B cell (primary cell): Measurements from ENCODE around the gene SH3D19. TPM values are rescaled to one million over a fixed set of nuclear protein-coding genes. Genes with fewer than 3 reads are reported as not detected.

Experiments
- ATAC-seq: fragments of 200-7000 bp; cut with Tn5 transposase; one replicate; pipeline ENCODE4 v1.10.0; 2021; ENCODE audit warnings: low read depth, mild to moderate bottlenecking, moderate number of reproducible peaks, moderate library complexity
- CTCF ChIA-PET: fragments of 350-600 bp; sonication (Branson Sonifier 250); formaldehyde crosslinking; loops from one replicate; lab custom pipeline; 2021; ENCODE audit warnings: antibody characterized with exemption, inconsistent platforms; lab: Charles Lee
- POLR2A ChIA-PET: fragments of 350-600 bp; sonication (Branson Sonifier 250); formaldehyde crosslinking; loops from one replicate; lab custom pipeline; 2021; ENCODE audit warnings: antibody characterized with exemption; lab: Charles Lee
- DNase-seq: peaks from one replicate; pipeline ENCODE4 v3.0.0; 2013
- H2AFZ ChIP-seq: 2 replicates; pipeline ENCODE4 v1.6.1; 2012; ENCODE audit warnings: mild to moderate bottlenecking, low read depth, low read length; ENCODE audit not compliant: insufficient read depth, poor library complexity, severe bottlenecking
- H3K27ac ChIP-seq, 2 donors: 1 replicate in 1 of 2; 2 replicates in 1 of 2; pipeline ENCODE4 v1.5.1; 2012 to 2013; ENCODE audit warnings: low read length in 2 of 2, mild to moderate bottlenecking in 2 of 2, moderate library complexity in 1 of 2
- H3K27me3 ChIP-seq, 4 experiments: fragments of 200-600 bp in 1 of 4; sonication (generic) in 1 of 4; replicated peaks in 1 of 4; 1 replicate in 2 of 4; 2 replicates in 2 of 4; pipeline versions ENCODE4 v1.6.1 to v1.7.0; 2013 to 2016; ENCODE audit warnings: low read length in 3 of 4, mild to moderate bottlenecking in 2 of 4, mixed read lengths in 1 of 4, moderate library complexity in 1 of 4; ENCODE audit not compliant: insufficient read depth in 4 of 4, control insufficient read depth in 3 of 4; ENCODE audit errors: control extremely low read depth in 1 of 4
- H3K36me3 ChIP-seq, 2 experiments: replicated peaks in 1 of 2; 1 replicate in 1 of 2; 2 replicates in 1 of 2; pipeline versions ENCODE4 v1.6.1 to v1.7.1; 2013; ENCODE audit warnings: low read length in 1 of 2; ENCODE audit not compliant: insufficient read depth in 2 of 2, control insufficient read depth in 1 of 2; ENCODE audit errors: control extremely low read depth in 1 of 2, extremely low read depth in 1 of 2
- H3K4me1 ChIP-seq, 2 donors: fragments of 200-600 bp in 1 of 2; sonication (generic) in 1 of 2; 1 replicate in 1 of 2; 2 replicates in 1 of 2; pipeline versions ENCODE4 v1.5.1 to v1.6.1; 2013 to 2017; ENCODE audit warnings: low read length in 2 of 2; ENCODE audit not compliant: control insufficient read depth in 2 of 2, insufficient read depth in 2 of 2
- H3K4me2 ChIP-seq: replicated peaks from 2 replicates; pipeline ENCODE3; 2012; ENCODE audit warnings: mild to moderate bottlenecking, low read depth, low read length; ENCODE audit not compliant: poor library complexity, severe bottlenecking
- H3K4me3 ChIP-seq, 5 experiments: fragments of 200-600 bp in 1 of 5; sonication (generic) in 1 of 5; 1 replicate in 3 of 5; 2 replicates in 2 of 5; pipeline versions ENCODE4 v1.5.1 to v1.7.0; 2011 to 2016; ENCODE audit warnings: low read length in 4 of 5, mild to moderate bottlenecking in 4 of 5, low read depth in 2 of 5, control low read depth in 1 of 5, moderate library complexity in 1 of 5; ENCODE audit not compliant: insufficient read depth in 1 of 5; ENCODE audit errors: control extremely low read depth in 1 of 5, extremely low read depth in 1 of 5
- H3K79me2 ChIP-seq: fragments of 200-600 bp; sonication (generic); one replicate; pipeline ENCODE4 v1.6.0; 2016; ENCODE audit warnings: low read length; ENCODE audit not compliant: control insufficient read depth, insufficient read depth
- H3K9ac ChIP-seq: fragments of 200-600 bp; sonication (generic); 2 replicates; pipeline ENCODE4 v1.6.1; 2017; ENCODE audit warnings: mild to moderate bottlenecking, low read length, moderate library complexity
- H3K9me3 ChIP-seq, 3 donors: one replicate each; pipeline versions ENCODE4 v1.6.1 to v1.7.1; 2013; ENCODE audit warnings: low read length in 2 of 3; ENCODE audit not compliant: control insufficient read depth in 2 of 3, insufficient read depth in 1 of 3; ENCODE audit errors: control extremely low read depth in 1 of 3
- H4K20me1 ChIP-seq: 2 replicates; pipeline ENCODE4 v1.6.0; 2012; ENCODE audit warnings: mild to moderate bottlenecking, low read length; ENCODE audit not compliant: insufficient read depth, control insufficient read depth, poor library complexity, severe bottlenecking
- H3K27ac Mint-ChIP-seq: one replicate; pipeline ENCODE4 v1.8.0; 2021; ENCODE audit warnings: mixed read lengths
- H3K27me3 Mint-ChIP-seq: one replicate; pipeline ENCODE4 v1.8.0; 2021; ENCODE audit warnings: mixed read lengths
- H3K4me1 Mint-ChIP-seq: one replicate; pipeline ENCODE4 v1.8.0; 2021; ENCODE audit warnings: mixed read lengths
- H3K4me3 Mint-ChIP-seq: one replicate; pipeline ENCODE4 v1.8.0; 2021; ENCODE audit warnings: mixed read lengths
- H3K9me3 Mint-ChIP-seq: one replicate; pipeline ENCODE4 v1.8.0; 2022; ENCODE audit warnings: mixed read lengths; ENCODE audit not compliant: insufficient read depth
- CTCF ChIP-seq: fragments of 200-600 bp; IDR thresholded peaks from one replicate; pipeline ENCODE4 v1.8.0; 2022; ENCODE audit warnings: antibody characterized with exemption, mild to moderate bottlenecking
- EZH2 ChIP-seq: IDR thresholded peaks from 2 replicates; pipeline ENCODE4 v1.6.1; 2012; ENCODE audit warnings: borderline replicate concordance, low read depth, mild to moderate bottlenecking, moderate library complexity, low read length; ENCODE audit not compliant: insufficient read depth, poor library complexity, severe bottlenecking
- WGBS: methylation state at CpG from one replicate; pipeline ENCODE4 v1.1.5; 2013; ENCODE audit warnings: missing lambda C conversion rate; ENCODE audit not compliant: insufficient coverage; 5-methylcytosine and 5-hydroxymethylcytosine counted together
- intact Hi-C: fragments of 100-400 bp; cut with micrococcal nuclease; formaldehyde crosslinking; loops from one replicate; pipeline ENCODE4 v1.10.0; 2022
- polyA plus RNA-seq: library from polyadenylated mRNA; depleted of rRNA; stranded (reverse); fragments of >200 nt; gene quantifications from 2 replicates; pipeline ENCODE4 v1.2.3, GENCODE V29; 2012
- total RNA-seq, 2 donors: library from RNA; stranded (reverse); fragments of 120-200 nt in 1 of 2; gene quantifications; 1 replicate in 1 of 2; 2 replicates in 1 of 2; pipeline versions ENCODE4 v1.2.3 to v1.2.4, GENCODE V29; 2013 to 2022

The SH3D19 gene
- total and polyA plus RNA-seq, 2 donors (not counting 1 experiment from before 2014, with no cell fraction given): 0.01 TPM; not detected in 1

GRCh38 chr4:151267822-151268535, 57.4 kb downstream of the SH3D19 start:
- H3K4me3 Mint-ChIP-seq: no peak overlapping the region
- no peak overlapping the region for H3K27ac Mint-ChIP-seq
- Histone ChIP-seq H3K9me3 (no peaks in the 10 kb centered on the region), H3K9ac (no peak overlapping the region), H4K20me1 (no peaks in the 10 kb centered on the region), H3K27me3 (no peaks in the 10 kb centered on the region), H3K4me3 (no peak overlapping the region), H3K4me2 (no peak overlapping the region), H3K79me2 (no peaks in the 10 kb centered on the region), H3K4me1 (no peaks in the 10 kb centered on the region), H2AFZ (no peak overlapping the region), H3K27ac (no peak overlapping the region), H3K36me3 (no peaks in the 10 kb centered on the region)
- POLR2A ChIA-PET: no interaction called here
- H3K27me3 Mint-ChIP-seq: no peaks in the 10 kb centered on the region
- no peak for ATAC-seq
- H3K9me3 Mint-ChIP-seq: peaks cover 2% of the 10 kb centered on the region
- WGBS: 100% methylated on average over 3 of the region's 7 CpGs
- DNase-seq: no peak
- no peaks in the 10 kb centered on the region for H3K4me1 Mint-ChIP-seq
- intact Hi-C loops: no loop called here
- TF ChIP-seq CTCF (no peak), EZH2 (no peak)
- CTCF ChIA-PET: no interaction called here

GRCh38 chr4:151267104-151267503, 58.3 kb downstream of the SH3D19 start:
- DNase-seq: no peak
- 100% methylated on average over 1 of the region's 4 CpGs for WGBS
- Histone ChIP-seq H2AFZ (no peak overlapping the region), H4K20me1 (no peaks in the 10 kb centered on the region), H3K9ac (no peak overlapping the region), H3K27ac (no peak overlapping the region), H3K27me3 (no peaks in the 10 kb centered on the region), H3K4me1 (no peaks in the 10 kb centered on the region), H3K4me3 (no peak overlapping the region), H3K4me2 (no peak overlapping the region), H3K9me3 (no peaks in the 10 kb centered on the region), H3K79me2 (no peaks in the 10 kb centered on the region), H3K36me3 (no peaks in the 10 kb centered on the region)
- intact Hi-C loops: no loop called here
- no peak for ATAC-seq
- Mint-ChIP-seq H3K9me3 (peaks cover 2% of the 10 kb centered on the region), H3K27ac (no peak overlapping the region), H3K4me3 (no peak overlapping the region), H3K4me1 (no peaks in the 10 kb centered on the region), H3K27me3 (peaks cover 5% of the 10 kb centered on the region)
- TF ChIP-seq CTCF (no peak), EZH2 (no peak)
- ChIA-PET CTCF (no interaction called here), POLR2A (no interaction called here)
